Spleen (tissue), 7 donors: Measurements from ENCODE around the gene GPER1.
"Not testable (repeated sequence)": the region's sequence is repeated elsewhere in the genome, so short reads cannot be mapped to it uniquely, and the experiment has no call there.

ENCODE experiments used
- CTCF ChIP-seq, 11 experiments: fragments of 200-600 bp in 7 of 11; fragments of 450-650 bp in 4 of 11; sonication (generic) in 4 of 11; IDR thresholded peaks in 8 of 11; conservative IDR thresholded peaks in 3 of 11; 1 replicate in 7 of 11; 2 replicates in 4 of 11; pipeline versions ENCODE4 v1.4.0 to v1.8.0; 2016 to 2021; ENCODE audit warnings: antibody characterized with exemption in 11 of 11, inconsistent platforms in 4 of 11, mild to moderate bottlenecking in 1 of 11
- POLR2A ChIP-seq, 3 donors: fragments of 450-650 bp; IDR thresholded peaks; one replicate each; pipeline ENCODE4 v1.5.1; 2017; ENCODE audit warnings: antibody characterized with exemption in 3 of 3, mild to moderate bottlenecking in 1 of 3
- POLR2AphosphoS5 ChIP-seq, 3 donors: sonication (generic); formaldehyde crosslinking; IDR thresholded peaks; one replicate each; pipeline ENCODE4 v1.5.1; 2017; ENCODE audit warnings: antibody characterized with exemption in 3 of 3
- donor health status: DM: no; HTN: no; CAD: no; lungs with moderate emphysema.
- donor health status: DM: no; HTN: no; CAD: no.
- donor health status: DM: no; HTN: no; CAD: no.

DNA sequence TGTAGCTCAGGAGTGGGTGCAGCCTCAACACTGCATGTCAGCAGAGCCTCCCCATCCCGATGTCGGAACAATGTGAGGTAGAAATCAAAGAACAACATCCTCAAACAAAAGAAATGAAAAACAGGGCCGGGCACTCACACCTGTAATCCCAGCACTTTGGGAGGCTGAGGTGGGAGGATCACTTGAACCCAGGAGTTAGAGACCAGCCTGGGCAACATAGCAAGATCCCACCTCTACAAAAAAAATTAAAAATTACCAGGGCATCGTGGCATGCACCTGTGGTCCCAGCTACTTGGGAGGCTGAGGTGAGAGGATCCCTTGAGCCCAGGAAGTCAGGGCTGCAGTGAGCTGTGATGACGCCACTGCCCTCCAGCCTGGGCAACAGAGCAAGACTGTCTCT lies 55.1 kb downstream of the GPER1 start:
- not testable (repeated sequence) for TF ChIP-seq CTCF (IDR thresholded peaks at IDR 0.05 in 8 of 11, conservative IDR thresholded peaks at IDR 0.05 in 3 of 11); POLR2A (IDR thresholded peaks at IDR 0.05); POLR2AphosphoS5 (IDR thresholded peaks at IDR 0.05)
